GM12878 (cell line): ENCODE results near the gene STXBP1.

Experiments
- CHD2 ChIP-seq: IDR thresholded peaks from 2 replicates; pipeline ENCODE4 v1.6.1; 2011; ENCODE audit warnings: low read depth, low read length, improper control_type of control experiment, borderline replicate concordance
- CTCF ChIP-seq, 3 experiments: IDR thresholded peaks in 2 of 3; conservative IDR thresholded peaks in 1 of 3; 2 replicates each; pipeline ENCODE4 v1.5.1; 2011; ENCODE audit warnings: low read depth in 3 of 3, low read length in 3 of 3, mild to moderate bottlenecking in 3 of 3, control low read depth in 2 of 3, moderate library complexity in 2 of 3, inconsistent platforms in 1 of 3, mixed read lengths in 1 of 3; ENCODE audit not compliant: control insufficient read depth in 2 of 3, insufficient read depth in 1 of 3; ENCODE audit errors: extremely low read depth in 1 of 3
- DPF2 ChIP-seq: fragments of 450-650 bp; IDR thresholded peaks from 2 replicates; pipeline ENCODE4 v1.6.1; 2017; ENCODE audit warnings: mild to moderate bottlenecking
- EZH2 ChIP-seq: IDR thresholded peaks from 2 replicates; pipeline ENCODE4 v1.6.1; 2012; ENCODE audit warnings: low read depth, mild to moderate bottlenecking, control low read depth, inconsistent platforms, low read length, borderline replicate concordance; ENCODE audit not compliant: control insufficient read depth
- NFIC ChIP-seq: IDR thresholded peaks from 2 replicates; pipeline ENCODE4 v1.6.1; 2012; ENCODE audit warnings: low read depth, mild to moderate bottlenecking, inconsistent platforms, low read length, moderate library complexity
- NRF1 ChIP-seq: conservative IDR thresholded peaks from 2 replicates; pipeline ENCODE4 v1.6.1; 2011; ENCODE audit warnings: mild to moderate bottlenecking, low read depth, low read length, improper control_type of control experiment

DNA sequence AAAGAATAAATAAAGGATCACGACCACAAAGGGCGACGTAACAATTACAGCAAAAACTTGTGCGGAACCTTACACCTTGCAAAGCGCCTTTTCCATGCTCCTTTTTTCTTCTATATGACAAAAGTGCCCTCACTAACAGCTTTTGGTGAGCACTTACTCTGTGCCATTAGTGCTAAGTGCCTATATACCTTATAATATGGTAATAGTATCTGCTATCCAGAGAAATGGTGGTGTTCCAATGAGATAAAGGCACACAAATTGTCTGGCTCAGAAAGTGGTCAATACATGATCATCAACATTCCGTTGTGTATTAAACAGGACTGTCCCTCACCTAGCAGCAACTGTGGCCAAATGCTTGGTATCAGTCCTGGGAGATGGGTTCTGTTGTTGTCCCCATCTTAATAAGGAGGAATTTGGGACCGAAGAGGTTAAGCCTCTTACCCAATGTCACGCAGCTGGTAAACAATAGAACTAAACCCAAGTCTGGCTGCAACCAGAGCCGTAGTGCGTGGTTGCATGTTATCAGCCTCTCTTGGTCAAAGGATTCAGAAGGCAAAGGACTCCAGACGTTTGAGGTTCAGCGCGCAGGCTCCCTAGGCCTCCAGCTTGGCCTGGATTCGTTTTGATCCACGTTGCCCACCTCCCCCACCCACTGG is 123.6 kb downstream of the STXBP1 start:
- TF ChIP-seq NRF1 = no peak
- TF ChIP-seq CHD2 = no peak; the same call in 1 of the 2 replicates
- no peak for TF ChIP-seq DPF2
- no peak for TF ChIP-seq CTCF (IDR thresholded peaks at IDR 0.05 in 2 of 3, conservative IDR thresholded peaks at IDR 0.05 in 1 of 3; ENCODE audit: control insufficient read depth in 2 of 3, extremely low read depth in 1 of 3, insufficient read depth in 1 of 3, low read depth in 3 of 3, low read length in 3 of 3)
- TF ChIP-seq EZH2 = no peak
- TF ChIP-seq NFIC = no peak
